GM18507 (cell line): ENCODE data around the gene TTC21B.

Experiments
- DNase-seq: peaks from one replicate; pipeline ENCODE4 v3.0.0; 2011; ENCODE audit warnings: low read depth; ENCODE audit not compliant: insufficient read length; ENCODE audit errors: extremely low spot score
- FAIRE-seq: peaks from 2 replicates; lab custom pipeline; 2011; peaks lifted over from hg19 to GRCh38; lab: Jason Lieb, UNC

The TTC21B gene

DNA sequence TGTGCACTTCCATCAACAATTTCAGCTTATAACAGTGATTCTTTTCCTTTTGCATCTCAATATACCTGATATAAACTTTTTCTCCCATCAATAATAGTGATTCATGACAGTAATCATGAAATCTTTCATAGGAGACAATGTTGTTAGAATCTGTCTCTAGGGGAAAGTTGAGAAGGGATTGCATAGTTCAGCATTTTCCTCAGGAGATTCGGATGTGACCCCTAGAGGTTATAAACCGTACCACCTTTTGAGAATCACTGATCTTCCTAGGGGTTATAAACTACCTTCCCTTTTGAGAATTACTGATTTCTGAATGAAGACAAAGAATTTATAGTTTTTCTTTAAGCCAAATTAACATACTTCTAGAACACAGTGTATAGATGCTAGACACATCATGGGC is 106.6 kb downstream of the TTC21B start:
- FAIRE-seq (no peak), DNase-seq (no peak)

DNA sequence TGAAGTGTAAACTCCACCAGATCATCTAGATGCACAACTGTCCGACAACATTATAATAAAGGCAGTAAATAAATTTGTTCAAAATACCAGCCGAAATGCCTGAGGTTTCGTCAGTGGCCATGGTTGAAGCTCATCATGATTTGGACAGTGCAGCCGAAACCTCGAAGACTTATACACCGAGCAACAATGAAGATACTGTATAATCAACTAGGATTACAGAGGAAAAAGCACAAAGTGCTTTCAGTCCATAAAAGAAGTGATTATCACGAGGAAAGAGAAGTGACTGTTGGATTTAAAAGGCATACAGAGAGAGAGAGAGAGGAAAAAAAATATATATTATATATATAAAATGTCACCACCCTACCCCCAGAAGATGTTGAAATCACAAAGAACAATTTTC is 107.5 kb downstream of the TTC21B start:
- DNase-seq (no peak), FAIRE-seq (no peak)

DNA sequence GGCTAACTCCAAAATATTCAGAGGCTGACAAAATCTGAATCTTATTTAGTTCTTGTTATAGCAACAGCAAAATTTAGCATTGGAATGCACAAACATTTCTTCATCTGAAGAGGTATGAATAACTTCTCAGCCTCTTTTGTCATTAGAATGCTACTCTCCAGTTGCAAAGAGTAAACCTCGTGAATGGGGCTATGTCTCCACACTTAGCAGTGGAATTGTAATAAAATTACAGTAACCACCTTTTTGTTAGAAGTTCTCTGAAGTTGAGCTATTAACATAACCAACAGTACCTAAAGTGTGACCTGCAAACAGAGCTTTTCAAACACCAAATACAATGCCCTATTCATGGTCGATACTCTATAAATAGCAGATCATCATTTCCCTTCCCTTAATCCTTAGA is 109.4 kb downstream of the TTC21B start:
- DNase-seq: no peak
- FAIRE-seq: no peak

DNA sequence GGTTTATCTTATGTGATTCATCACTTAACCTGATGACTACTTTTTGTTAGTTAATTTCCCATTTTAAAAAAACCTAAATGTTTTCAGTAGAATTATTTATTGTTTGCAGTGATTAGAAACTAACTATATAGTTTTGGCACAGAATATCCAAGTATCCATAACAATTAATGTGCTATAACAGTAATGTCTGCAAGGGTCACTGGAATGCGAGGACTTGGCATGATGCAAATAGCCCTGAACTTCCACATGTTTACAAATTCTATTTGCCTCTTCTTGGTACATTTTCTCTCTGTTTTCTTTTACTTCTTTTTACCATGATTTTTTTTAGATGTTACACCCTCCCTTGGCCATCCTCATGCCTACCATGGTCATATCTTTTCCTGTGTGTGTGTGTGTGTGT is 110.2 kb downstream of the TTC21B start:
- no peak for DNase-seq
- no peak for FAIRE-seq

DNA sequence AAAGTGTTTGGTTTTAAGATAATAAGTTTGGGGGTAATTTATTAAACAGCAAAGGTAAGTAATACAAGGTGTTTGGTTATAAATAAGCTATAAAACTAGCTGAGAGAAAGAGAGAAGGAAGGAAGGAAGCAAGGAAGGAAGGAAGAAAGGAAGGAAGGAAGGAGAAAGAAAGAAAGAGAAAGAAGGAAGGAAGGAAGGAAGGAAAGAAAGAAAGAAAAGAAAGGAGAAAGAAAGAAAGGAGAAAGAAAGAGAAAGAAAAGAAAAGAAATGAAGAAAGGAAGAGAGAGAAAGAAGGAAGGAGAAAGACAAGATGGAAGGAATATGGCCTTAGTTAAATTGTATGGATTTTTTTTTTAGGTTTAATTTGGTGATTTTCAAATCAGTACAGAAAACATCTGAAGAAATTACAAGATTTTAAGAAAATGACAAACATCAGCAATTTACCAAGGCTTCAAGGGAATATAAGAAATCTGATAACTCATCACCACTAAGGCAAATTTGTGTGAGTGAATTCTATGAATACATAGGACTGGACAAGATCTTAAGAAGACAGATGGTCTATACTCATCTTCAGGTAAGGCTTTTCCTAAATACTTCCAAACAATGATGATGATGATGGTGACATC is 113.1 kb downstream of the TTC21B start:
- no peak for FAIRE-seq
- DNase-seq: no peak

DNA sequence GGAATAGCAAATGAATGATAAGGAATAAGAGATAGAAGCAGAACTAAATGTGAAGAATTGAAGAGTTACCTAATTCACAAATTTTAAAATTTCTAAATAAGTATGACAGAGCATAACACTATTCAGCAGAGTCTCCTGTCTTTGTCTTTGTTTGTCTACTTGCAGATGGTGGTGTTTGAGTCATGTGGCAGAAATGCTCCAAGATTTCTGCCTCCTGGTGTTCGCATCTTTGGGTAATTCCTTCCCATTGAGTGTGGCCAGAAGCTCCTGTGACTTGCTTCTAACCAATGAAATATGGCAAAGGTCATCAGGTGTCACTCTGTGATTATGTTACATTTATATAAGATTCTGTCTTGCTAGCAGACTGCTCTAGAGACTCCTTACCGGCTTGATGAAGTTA is 114.0 kb downstream of the TTC21B start:
- FAIRE-seq (no peak), DNase-seq (no peak)

DNA sequence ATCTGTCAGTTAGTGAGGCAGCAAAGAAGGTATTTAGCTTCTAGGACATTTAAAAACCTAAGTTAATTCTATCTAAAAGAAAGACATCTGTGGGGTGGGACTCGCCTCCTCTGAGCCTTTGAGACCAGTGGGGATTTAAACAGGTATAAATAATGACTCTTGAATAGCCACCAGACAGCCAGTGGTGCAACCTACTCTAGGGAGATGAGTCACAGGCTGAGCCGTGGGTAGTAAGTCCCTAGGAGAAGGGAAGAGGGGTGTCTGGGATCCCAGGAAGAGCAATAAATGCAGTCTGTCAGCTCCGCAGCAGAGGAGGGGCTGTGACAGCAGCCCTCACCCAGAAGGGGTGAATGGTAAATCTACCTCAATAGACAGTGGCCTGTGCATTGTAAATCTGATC is 116.5 kb downstream of the TTC21B start:
- FAIRE-seq (no peak), DNase-seq (no peak)

DNA sequence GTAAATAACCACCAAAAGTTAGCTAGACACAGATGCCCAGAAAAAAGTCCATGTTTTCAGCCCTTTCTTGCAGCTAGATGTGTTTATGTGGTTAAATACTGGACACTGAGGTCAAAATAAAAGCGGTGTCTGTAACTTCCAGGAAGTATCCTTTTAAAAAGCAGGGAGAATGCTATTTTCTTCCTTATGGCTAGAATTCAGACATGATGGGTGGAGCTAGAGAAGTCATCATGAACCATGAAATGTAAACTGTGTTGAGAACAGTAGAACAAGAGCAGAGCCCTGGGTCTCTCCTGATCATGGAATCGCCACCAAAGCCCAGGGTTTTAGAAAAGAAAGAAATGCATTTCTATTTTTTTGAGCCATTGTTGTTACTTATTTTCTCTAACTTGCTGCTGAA is 118.2 kb downstream of the TTC21B start:
- DNase-seq (no peak), FAIRE-seq (no peak)

DNA sequence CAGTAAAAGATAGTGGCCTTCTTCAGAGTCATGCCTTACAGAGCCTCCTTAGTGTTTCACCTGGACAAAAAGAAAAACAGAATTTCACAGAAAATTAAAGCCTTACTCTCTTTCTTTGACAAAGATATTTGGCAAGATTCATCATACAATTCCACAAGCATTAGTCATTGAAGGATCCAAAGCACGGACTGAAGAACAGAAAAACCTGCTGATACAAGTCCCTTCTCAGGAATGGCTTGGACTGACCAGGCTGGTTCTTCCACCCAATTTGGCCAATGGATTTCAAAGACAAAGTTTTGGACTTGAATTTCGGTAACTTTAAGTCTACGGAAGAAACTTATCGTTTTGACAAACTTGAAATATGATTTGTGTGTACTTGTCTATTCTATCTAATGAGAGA is 120.4 kb downstream of the TTC21B start:
- FAIRE-seq (no peak), DNase-seq (no peak)

DNA sequence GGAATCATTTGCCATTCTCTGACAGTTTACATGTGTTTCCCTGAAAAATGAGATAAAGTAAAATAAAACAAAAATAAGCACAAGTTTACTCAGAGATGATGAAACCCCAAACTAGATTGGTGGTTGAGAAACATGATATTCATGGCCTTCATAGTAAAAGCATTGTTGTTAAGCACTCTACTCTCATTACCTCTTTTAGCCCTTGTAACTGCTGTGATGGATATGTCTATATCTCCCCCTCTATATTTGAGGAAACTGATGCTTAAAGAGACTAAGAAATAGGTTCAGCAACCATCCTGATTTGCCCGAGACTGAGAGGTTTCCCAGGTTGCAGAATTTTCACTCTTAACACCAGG is 125.7 kb downstream of the TTC21B start:
- no peak for DNase-seq

DNA sequence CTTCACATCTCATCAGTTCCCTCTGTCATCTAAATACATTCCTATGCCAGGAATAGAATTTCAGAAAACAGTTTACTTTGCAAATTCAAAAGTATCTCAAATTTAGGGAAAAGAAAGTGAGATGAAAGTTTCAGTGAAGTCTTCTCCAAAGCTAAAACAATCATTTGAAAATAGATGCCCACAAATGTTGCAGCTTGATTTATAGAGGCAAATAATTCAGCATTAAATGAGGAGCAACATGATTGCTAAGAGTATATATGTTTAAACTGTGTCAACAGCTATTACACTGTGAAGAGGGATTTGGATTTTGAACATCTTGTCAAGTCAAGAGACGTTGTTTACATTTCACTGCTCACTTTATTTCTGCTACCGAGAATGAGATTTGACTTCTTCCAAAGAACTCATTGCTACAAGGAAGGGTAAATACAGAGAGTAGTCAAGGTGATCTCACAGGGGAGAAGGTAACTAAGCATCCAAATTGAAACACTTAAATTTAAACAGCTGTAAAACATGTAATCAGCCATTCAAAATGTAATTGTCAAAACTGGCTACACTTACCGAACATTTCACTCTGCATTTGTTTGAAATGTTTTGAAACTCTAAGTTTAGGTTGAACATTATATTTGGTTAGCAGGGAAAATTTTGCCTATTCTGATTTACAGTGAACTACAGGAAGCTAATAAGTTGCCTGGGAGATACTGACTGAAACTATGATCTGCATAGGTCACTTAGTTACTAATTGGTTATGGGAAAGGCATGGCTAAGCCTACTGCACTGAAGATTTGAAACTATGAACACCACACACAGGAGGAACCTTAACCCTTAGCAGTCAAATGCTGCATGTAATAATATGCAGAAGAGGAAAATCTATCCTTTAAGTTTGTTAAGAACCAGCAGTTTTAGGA is 126.3 kb downstream of the TTC21B start:
- DNase-seq (no peak), FAIRE-seq (no peak)

More for the DNA sequence above, 125.7 kb downstream of the TTC21B start:
- FAIRE-seq: no peak

DNA sequence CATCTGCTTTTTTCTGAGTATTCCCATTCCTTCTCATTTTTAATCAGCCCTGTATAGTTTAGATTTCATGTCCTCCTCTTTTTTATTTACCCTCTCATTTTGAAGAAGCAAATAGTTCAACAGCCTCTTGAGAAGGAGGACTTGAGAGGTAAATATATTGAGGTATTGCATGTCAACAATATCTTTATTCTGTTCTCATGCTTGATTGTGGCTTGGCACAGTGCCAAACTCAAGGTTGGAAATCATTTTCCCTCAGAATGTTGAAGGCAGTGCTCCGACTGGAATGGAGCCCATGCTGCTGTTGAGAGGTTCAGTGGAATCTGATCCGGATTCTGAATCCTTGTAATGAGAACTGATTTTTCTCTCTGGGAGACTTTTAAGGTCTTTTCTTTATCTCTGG is 128.5 kb downstream of the TTC21B start:
- FAIRE-seq: no peak
- DNase-seq: no peak
